ENCODE results near the gene C3orf70. TPM values are rescaled to one million over a fixed set of nuclear protein-coding genes. Genes with fewer than 3 reads are reported as not detected.

Gene C3orf70
- total RNA-seq, 2 experiments from 2014 or later, result not detected

- no peak for DNase-seq (ENCODE audit: low spot score)
- Histone ChIP-seq H3K79me2 (ENCODE audit: insufficient read depth, low read depth, low read length) (no peaks in the 10 kb centered on the region), H3K4me1 (ENCODE audit: insufficient read depth, low read length, poor library complexity, severe bottlenecking) (no peaks in the 10 kb centered on the region), H3K36me3 (ENCODE audit: insufficient read depth, low read length) (no peaks in the 10 kb centered on the region), H3K4me3 (ENCODE audit: low read depth, low read length, poor library complexity, severe bottlenecking) (no peak overlapping the region), H3K27ac (ENCODE audit: low read depth, low read length, poor library complexity, severe bottlenecking) (no peak overlapping the region), H2AFZ (ENCODE audit: low read length) (no peak overlapping the region), H3K9me2 (ENCODE audit: insufficient read depth, low read length) (no peaks in the 10 kb centered on the region), H3K4me2 (ENCODE audit: low read length) (no peak overlapping the region), H3K9me3 (ENCODE audit: low read length) (no peaks in the 10 kb centered on the region), H4K20me1 (ENCODE audit: insufficient read depth, low read length) (no peaks in the 10 kb centered on the region)
- intact Hi-C loops (cut with micrococcal nuclease; ENCODE audit: unreplicated experiment), result no loop called here
- TF ChIP-seq EZH2phosphoT487 (IDR thresholded peaks at IDR 0.05; ENCODE audit: borderline replicate concordance, low read depth, low read length), result no peak
- TF ChIP-seq, protein P1, sequence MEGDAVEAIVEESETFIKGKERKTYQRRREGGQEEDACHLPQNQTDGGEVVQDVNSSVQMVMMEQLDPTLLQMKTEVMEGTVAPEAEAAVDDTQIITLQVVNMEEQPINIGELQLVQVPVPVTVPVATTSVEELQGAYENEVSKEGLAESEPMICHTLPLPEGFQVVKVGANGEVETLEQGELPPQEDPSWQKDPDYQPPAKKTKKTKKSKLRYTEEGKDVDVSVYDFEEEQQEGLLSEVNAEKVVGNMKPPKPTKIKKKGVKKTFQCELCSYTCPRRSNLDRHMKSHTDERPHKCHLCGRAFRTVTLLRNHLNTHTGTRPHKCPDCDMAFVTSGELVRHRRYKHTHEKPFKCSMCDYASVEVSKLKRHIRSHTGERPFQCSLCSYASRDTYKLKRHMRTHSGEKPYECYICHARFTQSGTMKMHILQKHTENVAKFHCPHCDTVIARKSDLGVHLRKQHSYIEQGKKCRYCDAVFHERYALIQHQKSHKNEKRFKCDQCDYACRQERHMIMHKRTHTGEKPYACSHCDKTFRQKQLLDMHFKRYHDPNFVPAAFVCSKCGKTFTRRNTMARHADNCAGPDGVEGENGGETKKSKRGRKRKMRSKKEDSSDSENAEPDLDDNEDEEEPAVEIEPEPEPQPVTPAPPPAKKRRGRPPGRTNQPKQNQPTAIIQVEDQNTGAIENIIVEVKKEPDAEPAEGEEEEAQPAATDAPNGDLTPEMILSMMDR (conservative IDR thresholded peaks at IDR 0.05; ENCODE audit: low read length), result no peak
- BruUV-seq (replicated peaks), result no TSS peak
- ChIA-PET POLR2A (no interaction called here), CTCF (ENCODE audit: unreplicated experiment) (no interaction called here)
Observed at GRCh38 chr3:185028121-185028520, 124.7 kb downstream of the C3orf70 start.

Other genes starting within 250 kb of the C3orf70 start
- 0.15 TPM in 1 of 2 replicates, not detected in the other for gene EHHADH, start 101.0 kb upstream of the C3orf70 start, total RNA-seq (2014; rRNA removed; shearing (Covaris generic))
- 1.1 and 1.3 TPM in 2 replicates for gene EHHADH, start 101.0 kb upstream of the C3orf70 start, total RNA-seq (2022)
- gene MAP3K13, start 210.1 kb upstream of the C3orf70 start, total RNA-seq (2014; rRNA removed; shearing (Covaris generic)), result 7.6 and 10.5 TPM in 2 replicates
- gene MAP3K13, start 210.1 kb upstream of the C3orf70 start, total RNA-seq (2022), result 15.0 and 16.7 TPM in 2 replicates